Measurements from ENCODE around the gene LTB. TPM values are rescaled to one million over a fixed set of nuclear protein-coding genes. Genes with fewer than 3 reads are reported as not detected.

The LTB gene
- polyA plus RNA-seq, 1 of the 3 experiments (the other 2 are of a cell fraction) = 0.10 TPM

DNA sequence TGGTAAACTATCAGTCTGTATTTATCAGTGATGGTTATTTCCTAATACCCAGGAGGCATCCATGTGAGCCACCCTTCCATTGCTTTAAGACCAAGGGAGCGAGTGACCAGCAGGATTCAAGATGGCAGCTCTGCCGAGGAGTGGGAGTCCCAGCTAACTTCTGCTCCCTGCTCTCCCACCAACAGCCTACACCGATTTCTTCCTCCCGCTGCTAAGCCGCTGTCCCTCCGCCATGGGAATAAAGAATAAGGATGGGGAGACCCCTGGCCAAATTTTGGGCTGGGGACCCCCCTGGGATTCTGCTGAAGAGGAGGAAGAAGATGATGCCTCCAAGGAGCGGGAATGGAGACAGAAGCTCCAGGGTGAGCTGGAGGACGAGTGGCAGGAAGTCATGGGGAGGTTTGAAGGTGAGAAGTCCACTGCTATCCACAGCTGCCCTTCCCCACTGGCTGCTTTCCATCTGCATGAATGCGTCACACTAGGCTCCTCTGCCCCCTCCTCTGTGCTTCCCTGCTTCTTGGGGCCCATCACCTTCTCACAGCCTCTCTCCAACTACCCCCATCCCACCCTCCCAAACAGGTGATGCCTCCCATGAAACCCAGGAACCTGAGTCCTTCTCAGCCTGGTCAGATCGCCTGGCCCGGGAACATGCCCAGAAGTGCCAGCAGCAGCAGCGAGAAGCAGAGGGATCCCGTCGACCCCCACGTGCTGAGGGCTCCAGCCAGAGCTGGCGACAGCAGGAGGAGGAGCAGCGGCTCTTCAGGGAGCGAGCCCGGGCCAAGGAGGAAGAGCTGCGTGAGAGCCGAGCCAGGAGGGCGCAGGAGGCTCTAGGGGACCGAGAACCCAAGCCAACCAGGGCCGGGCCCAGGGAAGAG is 24.5 kb downstream of the LTB start:
- H3K79me2 ChIP-seq (ENCODE audit: insufficient read depth) = peaks cover 25% of the 10 kb centered on the region; the same call in 1 of the 2 replicates
- H3K9me2 ChIP-seq = no peaks in the 10 kb centered on the region
- ChIA-PET POLR2A (no interaction called here), CTCF (interaction anchor here (1.4 to 5.7 kb wide), 3 partner anchors 9 to 23 kb away, joined by 3 to 29 read pairs (median 6); partner anchors contain the start of genes ATP6V1G2 and LTB)
- H3K4me1 ChIP-seq (ENCODE audit: control insufficient read depth in 1 of 2, insufficient read depth in 2 of 2, low read depth in 1 of 2, low read length in 1 of 2) = peaks cover 0 to 17% of the 10 kb centered on the region in 2 experiments; a peak in 2 of 4 replicates
- H2AFZ ChIP-seq (ENCODE audit: low read depth) = no peak overlapping the region
- no peaks in the 10 kb centered on the region for H3K27me3 ChIP-seq (ENCODE audit: insufficient read depth)
- peaks cover 21% of the 10 kb centered on the region for H3F3A ChIP-seq (replicated peaks; ENCODE audit: insufficient read depth)
- no peaks in the 10 kb centered on the region for H4K20me1 ChIP-seq (ENCODE audit: insufficient read depth)
- H3K4me3 ChIP-seq (ENCODE audit: low read depth in 2 of 2, low read length in 1 of 2) = no peak overlapping the region
- no peak overlapping the region for H3K27ac ChIP-seq (ENCODE audit: low read depth in 2 of 2, low read length in 1 of 2)
- no peak overlapping the region for H3K9ac ChIP-seq
- H3K4me2 ChIP-seq = no peak overlapping the region
- no peaks in the 10 kb centered on the region for H3K9me3 ChIP-seq
- 89% methylated on average over 22 of the region's 24 CpGs for WGBS (ENCODE audit: low lambda C conversion rate)
- TF ChIP-seq NRF1 (IDR thresholded peaks at IDR 0.05; ENCODE audit: low read depth, low read length) = no peak
- TF ChIP-seq RFX5 (IDR thresholded peaks at IDR 0.05; ENCODE audit: low read length) = no peak
- no peak for TF ChIP-seq RAD21 (IDR thresholded peaks at IDR 0.05; ENCODE audit: low read length)
- H3K36me3 ChIP-seq (replicated peaks in 1 of 2; ENCODE audit: control insufficient read depth in 1 of 2, insufficient read depth in 2 of 2, low read length in 1 of 2) = peaks cover 30 to 34% of the 10 kb centered on the region in 2 experiments
- no peak for DNase-seq

DNA sequence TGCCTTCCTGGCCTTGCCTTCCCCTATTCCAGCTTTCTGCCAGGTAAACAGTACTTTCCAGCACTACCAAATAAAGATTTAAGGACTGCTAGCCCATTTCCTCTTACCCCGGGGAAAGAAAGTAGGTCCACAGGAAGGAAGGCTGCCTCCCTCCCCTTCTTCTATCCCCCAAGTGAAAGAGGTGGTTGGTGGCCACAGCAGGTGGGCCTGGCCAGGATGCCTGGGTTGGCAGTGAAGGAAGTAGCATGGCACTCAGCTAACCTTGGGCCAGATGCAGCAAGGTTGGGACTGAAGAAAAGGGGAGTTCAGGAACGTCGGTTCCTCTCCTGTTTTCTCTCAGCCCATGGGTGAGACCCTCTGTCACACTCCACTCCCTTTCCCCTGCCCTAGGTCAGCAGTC is 25.9 kb downstream of the LTB start:
- Histone ChIP-seq H3K36me3 (replicated peaks in 1 of 2; ENCODE audit: control insufficient read depth in 1 of 2, insufficient read depth in 2 of 2, low read length in 1 of 2) (peaks cover 30 to 34% of the 10 kb centered on the region in 2 experiments), H3K9me3 (no peaks in the 10 kb centered on the region), H3F3A (replicated peaks; ENCODE audit: insufficient read depth) (peaks cover 19% of the 10 kb centered on the region), H3K4me1 (ENCODE audit: control insufficient read depth in 1 of 2, insufficient read depth in 2 of 2, low read depth in 1 of 2, low read length in 1 of 2) (peaks cover 0 to 17% of the 10 kb centered on the region in 2 experiments; a peak in 2 of 4 replicates), H3K27ac (ENCODE audit: low read depth in 2 of 2, low read length in 1 of 2) (no peak overlapping the region), H4K20me1 (ENCODE audit: insufficient read depth) (no peaks in the 10 kb centered on the region), H3K27me3 (ENCODE audit: insufficient read depth) (no peaks in the 10 kb centered on the region), H3K9me2 (no peaks in the 10 kb centered on the region), H3K79me2 (ENCODE audit: insufficient read depth) (peaks cover 36% of the 10 kb centered on the region), H3K4me3 (ENCODE audit: low read depth in 2 of 2, low read length in 1 of 2) (no peak overlapping the region), H3K9ac (no peak overlapping the region), H2AFZ (ENCODE audit: low read depth) (no peak overlapping the region), H3K4me2 (no peak overlapping the region)
- no peak for DNase-seq
- ChIA-PET CTCF (interaction anchor here (0.7 to 5.7 kb wide), 5 partner anchors 8 to 41 kb away, joined by 3 to 29 read pairs (median 6); partner anchors contain the start of genes ATP6V1G2, LTB and NFKBIL1), POLR2A (no interaction called here)
- 100% methylated on average over 3 of the region's 3 CpGs for WGBS (ENCODE audit: low lambda C conversion rate)
- TF ChIP-seq, protein P1, sequence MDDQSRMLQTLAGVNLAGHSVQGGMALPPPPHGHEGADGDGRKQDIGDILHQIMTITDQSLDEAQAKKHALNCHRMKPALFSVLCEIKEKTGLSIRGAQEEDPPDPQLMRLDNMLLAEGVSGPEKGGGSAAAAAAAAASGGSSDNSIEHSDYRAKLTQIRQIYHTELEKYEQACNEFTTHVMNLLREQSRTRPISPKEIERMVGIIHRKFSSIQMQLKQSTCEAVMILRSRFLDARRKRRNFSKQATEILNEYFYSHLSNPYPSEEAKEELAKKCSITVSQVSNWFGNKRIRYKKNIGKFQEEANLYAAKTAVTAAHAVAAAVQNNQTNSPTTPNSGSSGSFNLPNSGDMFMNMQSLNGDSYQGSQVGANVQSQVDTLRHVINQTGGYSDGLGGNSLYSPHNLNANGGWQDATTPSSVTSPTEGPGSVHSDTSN (IDR thresholded peaks at IDR 0.05) = no peak
- TF ChIP-seq FOSL2 (IDR thresholded peaks at IDR 0.05; ENCODE audit: borderline replicate concordance, low read depth) (no peak), POLR2AphosphoS5 (IDR thresholded peaks at IDR 0.05; ENCODE audit: low read depth, low read length) (no peak), EZH2phosphoT487 (IDR thresholded peaks at IDR 0.05; ENCODE audit: borderline replicate concordance, low read depth) (no peak), ELF1 (IDR thresholded peaks at IDR 0.05) (no peak), SMC3 (IDR thresholded peaks at IDR 0.05; ENCODE audit: low read depth, low read length) (no peak), MEF2A (IDR thresholded peaks at IDR 0.05; ENCODE audit: borderline replicate concordance, low read depth) (no peak), GABPA (IDR thresholded peaks at IDR 0.05; ENCODE audit: low read depth) (no peak), RAD21 (IDR thresholded peaks at IDR 0.05; ENCODE audit: low read length) (no peak), RFX5 (IDR thresholded peaks at IDR 0.05; ENCODE audit: low read length) (no peak), GATA2 (CRISPR knock-in tag; IDR thresholded peaks at IDR 0.05) (no peak)
- TF ChIP-seq, protein P2, sequence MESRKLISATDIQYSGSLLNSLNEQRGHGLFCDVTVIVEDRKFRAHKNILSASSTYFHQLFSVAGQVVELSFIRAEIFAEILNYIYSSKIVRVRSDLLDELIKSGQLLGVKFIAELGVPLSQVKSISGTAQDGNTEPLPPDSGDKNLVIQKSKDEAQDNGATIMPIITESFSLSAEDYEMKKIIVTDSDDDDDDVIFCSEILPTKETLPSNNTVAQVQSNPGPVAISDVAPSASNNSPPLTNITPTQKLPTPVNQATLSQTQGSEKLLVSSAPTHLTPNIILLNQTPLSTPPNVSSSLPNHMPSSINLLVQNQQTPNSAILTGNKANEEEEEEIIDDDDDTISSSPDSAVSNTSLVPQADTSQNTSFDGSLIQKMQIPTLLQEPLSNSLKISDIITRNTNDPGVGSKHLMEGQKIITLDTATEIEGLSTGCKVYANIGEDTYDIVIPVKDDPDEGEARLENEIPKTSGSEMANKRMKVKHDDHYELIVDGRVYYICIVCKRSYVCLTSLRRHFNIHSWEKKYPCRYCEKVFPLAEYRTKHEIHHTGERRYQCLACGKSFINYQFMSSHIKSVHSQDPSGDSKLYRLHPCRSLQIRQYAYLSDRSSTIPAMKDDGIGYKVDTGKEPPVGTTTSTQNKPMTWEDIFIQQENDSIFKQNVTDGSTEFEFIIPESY (IDR thresholded peaks at IDR 0.05; ENCODE audit: borderline replicate concordance, low read depth) = no peak
- TF ChIP-seq, protein P3, sequence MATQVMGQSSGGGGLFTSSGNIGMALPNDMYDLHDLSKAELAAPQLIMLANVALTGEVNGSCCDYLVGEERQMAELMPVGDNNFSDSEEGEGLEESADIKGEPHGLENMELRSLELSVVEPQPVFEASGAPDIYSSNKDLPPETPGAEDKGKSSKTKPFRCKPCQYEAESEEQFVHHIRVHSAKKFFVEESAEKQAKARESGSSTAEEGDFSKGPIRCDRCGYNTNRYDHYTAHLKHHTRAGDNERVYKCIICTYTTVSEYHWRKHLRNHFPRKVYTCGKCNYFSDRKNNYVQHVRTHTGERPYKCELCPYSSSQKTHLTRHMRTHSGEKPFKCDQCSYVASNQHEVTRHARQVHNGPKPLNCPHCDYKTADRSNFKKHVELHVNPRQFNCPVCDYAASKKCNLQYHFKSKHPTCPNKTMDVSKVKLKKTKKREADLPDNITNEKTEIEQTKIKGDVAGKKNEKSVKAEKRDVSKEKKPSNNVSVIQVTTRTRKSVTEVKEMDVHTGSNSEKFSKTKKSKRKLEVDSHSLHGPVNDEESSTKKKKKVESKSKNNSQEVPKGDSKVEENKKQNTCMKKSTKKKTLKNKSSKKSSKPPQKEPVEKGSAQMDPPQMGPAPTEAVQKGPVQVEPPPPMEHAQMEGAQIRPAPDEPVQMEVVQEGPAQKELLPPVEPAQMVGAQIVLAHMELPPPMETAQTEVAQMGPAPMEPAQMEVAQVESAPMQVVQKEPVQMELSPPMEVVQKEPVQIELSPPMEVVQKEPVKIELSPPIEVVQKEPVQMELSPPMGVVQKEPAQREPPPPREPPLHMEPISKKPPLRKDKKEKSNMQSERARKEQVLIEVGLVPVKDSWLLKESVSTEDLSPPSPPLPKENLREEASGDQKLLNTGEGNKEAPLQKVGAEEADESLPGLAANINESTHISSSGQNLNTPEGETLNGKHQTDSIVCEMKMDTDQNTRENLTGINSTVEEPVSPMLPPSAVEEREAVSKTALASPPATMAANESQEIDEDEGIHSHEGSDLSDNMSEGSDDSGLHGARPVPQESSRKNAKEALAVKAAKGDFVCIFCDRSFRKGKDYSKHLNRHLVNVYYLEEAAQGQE (IDR thresholded peaks at IDR 0.05; ENCODE audit: low read depth, low read length) = no peak
